Vagina (tissue), 2 donors: ENCODE measurements around the gene MRPL1. TPM values are rescaled to one million over a fixed set of nuclear protein-coding genes. Genes with fewer than 3 reads are reported as not detected.

ENCODE experiments used
- DNase-seq, 2 donors: peaks; one replicate each; pipeline ENCODE4 v3.0.0-alpha.2; 2017; ENCODE audit errors: extremely low spot score in 2 of 2
- H3K27ac ChIP-seq: fragments of 200-600 bp; sonication (generic); one replicate; pipeline ENCODE4 v1.5.1; 2019
- H3K27me3 ChIP-seq: fragments of 200-600 bp; sonication (generic); one replicate; pipeline ENCODE4 v1.5.1; 2019
- H3K36me3 ChIP-seq, 2 donors: fragments of 200-600 bp; sonication (generic); one replicate each; pipeline ENCODE4 v1.5.1; 2017 to 2019
- H3K4me1 ChIP-seq: fragments of 200-600 bp; sonication (generic); one replicate; pipeline ENCODE4 v1.5.1; 2019
- H3K4me3 ChIP-seq, 2 donors: fragments of 200-600 bp; sonication (generic); 1 replicate in 1 of 2; 2 replicates in 1 of 2; pipeline ENCODE4 v1.5.1; 2016 to 2019
- H3K9me3 ChIP-seq: fragments of 200-600 bp; sonication (generic); one replicate; pipeline ENCODE4 v1.5.1; 2019
- CTCF ChIP-seq, 3 experiments: fragments of 450-650 bp in 2 of 3; fragments of 200-600 bp in 1 of 3; sonication (generic) in 1 of 3; IDR thresholded peaks; one replicate each; pipeline ENCODE4 v1.5.1; 2017 to 2019; ENCODE audit warnings: antibody characterized with exemption in 3 of 3, mild to moderate bottlenecking in 2 of 3, moderate library complexity in 2 of 3
- POLR2A ChIP-seq, 2 donors: fragments of 450-650 bp; IDR thresholded peaks; one replicate each; pipeline ENCODE4 v1.6.1; 2017; ENCODE audit warnings: antibody characterized with exemption in 2 of 2, mild to moderate bottlenecking in 2 of 2, moderate library complexity in 2 of 2
- POLR2AphosphoS5 ChIP-seq, 2 donors: sonication (generic); formaldehyde crosslinking; IDR thresholded peaks; one replicate each; pipeline ENCODE4 v1.9.0; 2017; ENCODE audit warnings: antibody characterized with exemption in 2 of 2, mild to moderate bottlenecking in 2 of 2, low read depth in 1 of 2; ENCODE audit not compliant: insufficient read depth in 1 of 2
- intact Hi-C: fragments of 100-400 bp; cut with DNase I; formaldehyde crosslinking; loops from one replicate; pipeline ENCODE4 v1.15.1; 2023
- total RNA-seq: library from RNA; depleted of rRNA; stranded (reverse); fragments of >200 nt; gene quantifications from one replicate; pipeline ENCODE4 v1.2.3, GENCODE V29; 2016

The MRPL1 gene
- total RNA-seq, 1 donor from 2014 or later, result 20.1 TPM

GRCh38 chr4:77954690-77955089 is 92.1 kb downstream of the MRPL1 start:
- no peak for TF ChIP-seq POLR2A (IDR thresholded peaks at IDR 0.05)
- TF ChIP-seq CTCF (IDR thresholded peaks at IDR 0.05), result no peak
- TF ChIP-seq POLR2AphosphoS5 (IDR thresholded peaks at IDR 0.05; ENCODE audit: insufficient read depth in 1 of 2, low read depth in 1 of 2), result no peak
- H3K27ac ChIP-seq, result no peak overlapping the region
- no peak overlapping the region for H3K4me3 ChIP-seq
- H3K36me3 ChIP-seq, result peaks cover 0 to 28% of the 10 kb centered on the region in 2 donors
- H3K27me3 ChIP-seq, result no peaks in the 10 kb centered on the region
- DNase-seq, result no peak
- no peaks in the 10 kb centered on the region for H3K4me1 ChIP-seq
- intact Hi-C loops, result loop anchor here (5.0 to 10.0 kb wide), 2 partner anchors 560 to 908 kb away; no protein-coding TSS in a partner anchor
- H3K9me3 ChIP-seq, result no peaks in the 10 kb centered on the region

- TF ChIP-seq POLR2A (IDR thresholded peaks at IDR 0.05), result no peak
- TF ChIP-seq CTCF (IDR thresholded peaks at IDR 0.05), result no peak
- no peak for TF ChIP-seq POLR2AphosphoS5 (IDR thresholded peaks at IDR 0.05; ENCODE audit: insufficient read depth in 1 of 2, low read depth in 1 of 2)
These were observed 94.3 kb downstream of the MRPL1 start for GRCh38 chr4:77956917-77957316.

GRCh38 chr4:77958897-77959296 is 96.3 kb downstream of the MRPL1 start:
- TF ChIP-seq POLR2AphosphoS5 (IDR thresholded peaks at IDR 0.05; ENCODE audit: insufficient read depth in 1 of 2, low read depth in 1 of 2), result no peak
- no peak for TF ChIP-seq CTCF (IDR thresholded peaks at IDR 0.05)
- TF ChIP-seq POLR2A (IDR thresholded peaks at IDR 0.05), result no peak
- H3K9me3 ChIP-seq, result no peaks in the 10 kb centered on the region
- DNase-seq, result no peak
- H3K4me1 ChIP-seq, result no peaks in the 10 kb centered on the region
- H3K27me3 ChIP-seq, result no peaks in the 10 kb centered on the region
- intact Hi-C loops, result loop anchor here (10.0 kb wide), 1 partner anchor 556 kb away; no protein-coding TSS in a partner anchor
- no peak overlapping the region for H3K4me3 ChIP-seq
- peaks cover 0 to 9% of the 10 kb centered on the region in 2 donors for H3K36me3 ChIP-seq
- no peak overlapping the region for H3K27ac ChIP-seq

More at GRCh38 chr4:77956917-77957316, 94.3 kb downstream of the MRPL1 start:
- no peak for DNase-seq
- Histone ChIP-seq H3K27ac (no peak overlapping the region), H3K36me3 (peaks cover 0 to 25% of the 10 kb centered on the region in 2 donors), H3K9me3 (no peaks in the 10 kb centered on the region), H3K27me3 (no peaks in the 10 kb centered on the region), H3K4me1 (no peaks in the 10 kb centered on the region), H3K4me3 (no peak overlapping the region)
- intact Hi-C loops, result loop anchor here (10.0 kb wide), 1 partner anchor 558 kb away; no protein-coding TSS in a partner anchor

- intact Hi-C loops, result loop anchor here (10.0 kb wide), 1 partner anchor 555 kb away; no protein-coding TSS in a partner anchor
- no peak overlapping the region for H3K4me3 ChIP-seq
These were observed 97.1 kb downstream of the MRPL1 start for GRCh38 chr4:77959566-77960338.

More at GRCh38 chr4:77959566-77960338, 97.1 kb downstream of the MRPL1 start:
- Histone ChIP-seq H3K27me3 (no peaks in the 10 kb centered on the region), H3K27ac (no peak overlapping the region), H3K9me3 (no peaks in the 10 kb centered on the region), H3K4me1 (no peaks in the 10 kb centered on the region), H3K36me3 (peaks cover 0 to 3% of the 10 kb centered on the region in 2 donors)
- TF ChIP-seq POLR2A (IDR thresholded peaks at IDR 0.05) (no peak), CTCF (IDR thresholded peaks at IDR 0.05) (peak; percentile 33 to 65 (median 55))
- no peak for DNase-seq
